Fibroblast of the aortic adventitia (primary cell): ENCODE results near the gene CIPC. TPM values are rescaled to one million over a fixed set of nuclear protein-coding genes. Genes with fewer than 3 reads are reported as not detected.

Experiments used
- DNase-seq: peaks from one replicate; pipeline ENCODE4 v3.0.0-alpha.2; 2010; ENCODE audit warnings: low read depth
- H3K4me3 ChIP-seq: 2 replicates; pipeline ENCODE4 v1.5.1; 2011; ENCODE audit warnings: low read depth, mild to moderate bottlenecking, control low read depth, low read length, moderate library complexity
- CTCF ChIP-seq: IDR thresholded peaks from 2 replicates; pipeline ENCODE4 v1.5.1; 2011; ENCODE audit warnings: mild to moderate bottlenecking, low read length, control low read depth, inconsistent platforms; ENCODE audit not compliant: insufficient read depth
- total RNA-seq: library from RNA; depleted of rRNA; stranded (reverse); fragments of >200 nt; gene quantifications from 2 replicates; pipeline ENCODE4 v1.2.3, GENCODE V29; 2012; ENCODE audit warnings: low replicate concordance

Gene CIPC
- total RNA-seq, 1 donor = 13.9 TPM

GRCh38 chr14:77071938-77072388 is 26.1 kb upstream of the CIPC start:
- no peak for DNase-seq
- no peak overlapping the region for H3K4me3 ChIP-seq
- TF ChIP-seq CTCF = no peak

- DNase-seq = no peak
- TF ChIP-seq CTCF = no peak
- H3K4me3 ChIP-seq = no peak overlapping the region
These were observed 23.1 kb upstream of the CIPC start for GRCh38 chr14:77074969-77075368.

- no peak for TF ChIP-seq CTCF
- DNase-seq = peak; percentile 10
These were observed 21.9 kb upstream of the CIPC start for GRCh38 chr14:77076113-77076631.

GRCh38 chr14:77077040-77077439 is 21.0 kb upstream of the CIPC start:
- H3K4me3 ChIP-seq = no peak overlapping the region
- DNase-seq = no peak
- TF ChIP-seq CTCF = no peak

More at GRCh38 chr14:77076113-77076631, 21.9 kb upstream of the CIPC start:
- H3K4me3 ChIP-seq = no peak overlapping the region

GRCh38 chr14:77082356-77082755 is 15.7 kb upstream of the CIPC start:
- TF ChIP-seq CTCF = no peak
- no peak for DNase-seq
- no peak overlapping the region for H3K4me3 ChIP-seq

- TF ChIP-seq CTCF = no peak
- no peak overlapping the region for H3K4me3 ChIP-seq
- no peak for DNase-seq
These were observed 15.0 kb upstream of the CIPC start for GRCh38 chr14:77083082-77083481.

- H3K4me3 ChIP-seq = no peak overlapping the region
- no peak for DNase-seq
- no peak for TF ChIP-seq CTCF
These were observed 13.1 kb upstream of the CIPC start for GRCh38 chr14:77084985-77085384.
